Progenitor cell of endocrine pancreas (in vitro differentiated cells): ENCODE results near the gene CPNE2. TPM values are rescaled to one million over a fixed set of nuclear protein-coding genes. Genes with fewer than 3 reads are reported as not detected.

Experiments used
- DNase-seq: peaks from one replicate; pipeline ENCODE4 v3.0.0; 2021; ENCODE audit warnings: low spot score; ENCODE audit not compliant: unreplicated experiment
- H3K27ac Mint-ChIP-seq: 2 replicates; pipeline ENCODE4 v1.8.0; 2021; ENCODE audit warnings: mild to moderate bottlenecking, moderate library complexity, mixed read lengths
- H3K27me3 Mint-ChIP-seq: 2 replicates; pipeline ENCODE4 v1.8.0; 2021; ENCODE audit warnings: mixed read lengths
- H3K36me3 Mint-ChIP-seq: 2 replicates; pipeline ENCODE4 v1.8.0; 2022; ENCODE audit warnings: mixed read lengths; ENCODE audit not compliant: insufficient read depth
- H3K4me1 Mint-ChIP-seq: 2 replicates; pipeline ENCODE4 v1.8.0; 2021; ENCODE audit warnings: low read depth, mixed read lengths
- H3K4me3 Mint-ChIP-seq: 2 replicates; pipeline ENCODE4 v1.8.0; 2021; ENCODE audit warnings: low read depth, mild to moderate bottlenecking, moderate library complexity, mixed read lengths
- H3K9me3 Mint-ChIP-seq: 2 replicates; pipeline ENCODE4 v1.8.0; 2021; ENCODE audit warnings: low read depth, mixed read lengths
- CTCF ChIP-seq: fragments of 200-600 bp; sonication (generic); IDR thresholded peaks from one replicate; pipeline ENCODE4 v1.5.0; 2021; ENCODE audit warnings: antibody characterized with exemption, mild to moderate bottlenecking; ENCODE audit not compliant: unreplicated experiment
- total RNA-seq: library from RNA; stranded (reverse); gene quantifications from 2 replicates; pipeline ENCODE4 v1.2.1, GENCODE V29; 2021

Gene CPNE2
- total RNA-seq, 1 donor from 2014 or later = 6.7 TPM

GRCh38 chr16:57084996-57085395, 7.4 kb upstream of the CPNE2 start:
- Mint-ChIP-seq H3K4me1 (no peaks in the 10 kb centered on the region), H3K27ac (no peak overlapping the region), H3K4me3 (no peak overlapping the region), H3K9me3 (no peaks in the 10 kb centered on the region), H3K36me3 (no peaks in the 10 kb centered on the region), H3K27me3 (peaks cover 28% of the 10 kb centered on the region)
- no peak for DNase-seq
- TF ChIP-seq CTCF = no peak

- Mint-ChIP-seq H3K27ac (no peak overlapping the region), H3K4me1 (peaks cover 7% of the 10 kb centered on the region), H3K27me3 (peaks cover 44% of the 10 kb centered on the region), H3K4me3 (no peak overlapping the region), H3K36me3 (no peaks in the 10 kb centered on the region), H3K9me3 (no peaks in the 10 kb centered on the region)
- no peak for TF ChIP-seq CTCF
- DNase-seq = no peak
Observed at GRCh38 chr16:57087003-57087402, 5.4 kb upstream of the CPNE2 start.

- no peak overlapping the region for H3K27ac Mint-ChIP-seq
- H3K9me3 Mint-ChIP-seq = no peaks in the 10 kb centered on the region
- no peak for DNase-seq
- no peak overlapping the region for H3K4me3 Mint-ChIP-seq
- peaks cover 51% of the 10 kb centered on the region for H3K27me3 Mint-ChIP-seq
- H3K4me1 Mint-ChIP-seq = peaks cover 7% of the 10 kb centered on the region
- no peaks in the 10 kb centered on the region for H3K36me3 Mint-ChIP-seq
- TF ChIP-seq CTCF = no peak
Observed at GRCh38 chr16:57089406-57089805, 3.0 kb upstream of the CPNE2 start.

GRCh38 chr16:57091200-57091974, 996 bp upstream of the CPNE2 start:
- H3K36me3 Mint-ChIP-seq = no peaks in the 10 kb centered on the region
- peak overlapping the region; percentile 84 for H3K27ac Mint-ChIP-seq
- peaks cover 59% of the 10 kb centered on the region for H3K27me3 Mint-ChIP-seq
- H3K4me1 Mint-ChIP-seq = peaks cover 7% of the 10 kb centered on the region
- H3K9me3 Mint-ChIP-seq = no peaks in the 10 kb centered on the region
- peak; percentile 26 for DNase-seq
- TF ChIP-seq CTCF = no peak
- H3K4me3 Mint-ChIP-seq = peak overlapping the region; percentile 77

GRCh38 chr16:57092786-57093411, 516 bp downstream of the CPNE2 start:
- Mint-ChIP-seq H3K9me3 (no peaks in the 10 kb centered on the region), H3K4me1 (peaks cover 7% of the 10 kb centered on the region), H3K36me3 (no peaks in the 10 kb centered on the region), H3K4me3 (peak overlapping the region; percentile 73), H3K27me3 (peaks cover 58% of the 10 kb centered on the region), H3K27ac (no peak overlapping the region)
- DNase-seq = peak; percentile 44
- TF ChIP-seq CTCF = peak; percentile 79
